Lung (tissue), 12 donors: ENCODE data around the gene ARL4A. TPM values are rescaled to one million over a fixed set of nuclear protein-coding genes. Genes with fewer than 3 reads are reported as not detected.

Experiments used
- ATAC-seq: fragments of 200-7000 bp; cut with Tn5 transposase; one replicate; pipeline ENCODE4 v1.9.1; 2020; ENCODE audit warnings: moderate number of reproducible peaks; ENCODE audit not compliant: insufficient read depth, low FRiP score
- DNase-seq, 3 donors: peaks; one replicate each; pipeline ENCODE4 v3.0.0-alpha.2; 2013 to 2017
- H3K27ac ChIP-seq, 2 donors: one replicate each; pipeline ENCODE4 v1.5.1; 2013; ENCODE audit warnings: mild to moderate bottlenecking in 2 of 2, moderate library complexity in 2 of 2, control low read depth in 1 of 2, inconsistent platforms in 1 of 2, low read depth in 1 of 2, low read length in 1 of 2
- H3K27me3 ChIP-seq, 3 donors: one replicate each; pipeline ENCODE4 v1.5.1; 2013; ENCODE audit warnings: low read length in 2 of 3; ENCODE audit not compliant: control insufficient read depth in 3 of 3, insufficient read depth in 3 of 3
- H3K36me3 ChIP-seq, 4 donors: one replicate each; pipeline ENCODE4 v1.5.1; 2013; ENCODE audit warnings: low read length in 4 of 4, mild to moderate bottlenecking in 1 of 4, moderate library complexity in 1 of 4; ENCODE audit not compliant: control insufficient read depth in 4 of 4, insufficient read depth in 4 of 4
- H3K4me1 ChIP-seq, 5 donors: one replicate each; pipeline ENCODE4 v1.5.1; 2013; ENCODE audit warnings: low read length in 5 of 5, mild to moderate bottlenecking in 2 of 5, moderate library complexity in 1 of 5; ENCODE audit not compliant: control insufficient read depth in 5 of 5, insufficient read depth in 5 of 5
- H3K4me3 ChIP-seq: one replicate; pipeline ENCODE4 v1.5.1; 2013; ENCODE audit warnings: mild to moderate bottlenecking, control low read depth, moderate library complexity
- H3K9ac ChIP-seq, 2 donors: one replicate each; pipeline ENCODE4 v1.5.1; 2013; ENCODE audit warnings: low read length in 2 of 2, control low read depth in 1 of 2; ENCODE audit not compliant: insufficient read depth in 1 of 2
- H3K9me3 ChIP-seq, 4 donors: one replicate each; pipeline ENCODE4 v1.5.1; 2013; ENCODE audit warnings: low read length in 3 of 4, mild to moderate bottlenecking in 1 of 4, moderate library complexity in 1 of 4; ENCODE audit not compliant: control insufficient read depth in 4 of 4, insufficient read depth in 3 of 4
- CTCF ChIP-seq: IDR thresholded peaks from 2 replicates; pipeline ENCODE4 v1.5.1; 2012; ENCODE audit warnings: mild to moderate bottlenecking; ENCODE audit errors: control extremely low read depth, extremely low read depth
- WGBS, 2 donors: extraction: QIAGEN DNeasy Blood & Tissue Kit; methylation state at CpG; one replicate each; pipeline ENCODE4 v1.1.7; 2013; 5-methylcytosine and 5-hydroxymethylcytosine counted together
- polyA plus RNA-seq, 2 donors: library from polyadenylated mRNA; stranded (reverse); fragments of 200-250 nt; gene quantifications; one replicate each; pipeline ENCODE4 v1.2.1, GENCODE V29; 2013
- total RNA-seq, 2 donors: library from RNA; depleted of rRNA in 1 of 2; stranded (reverse); fragments of >200 nt in 1 of 2; gene quantifications; one replicate each; pipeline ENCODE4 v1.2.1, GENCODE V29; 2014 to 2021
- donor health status: control.
- donor health status: control.
- donor health status: Bipolar disorder and iron deficiency.
- donor health status: healthy.
- donor health status: DM: yes; HTN: yes; CAD: no.

ARL4A gene
- total and polyA plus RNA-seq, 4 donors, result 21.4 to 34.8 (median 33.0) TPM

DNA sequence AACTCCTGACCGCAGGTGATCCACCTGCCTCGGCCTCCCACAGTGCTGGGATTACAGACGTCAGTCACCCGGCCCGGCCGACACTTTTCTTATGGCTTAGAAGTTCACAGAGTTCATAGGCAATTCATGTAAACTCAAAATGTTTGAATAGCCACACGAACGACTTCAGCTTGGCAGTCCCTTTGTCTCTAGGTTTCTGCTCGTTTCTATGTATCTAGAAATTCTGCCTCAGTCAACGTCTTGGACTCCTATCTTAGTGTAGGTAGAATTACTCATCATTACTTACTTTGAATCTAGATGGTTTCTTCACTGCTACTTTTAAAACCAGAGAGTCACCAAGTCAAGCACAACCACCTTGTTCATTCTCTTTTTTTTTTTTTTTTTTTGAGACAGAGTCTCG lies 23.7 kb downstream of the ARL4A start:
- Histone ChIP-seq H3K27ac (no peak overlapping the region), H3K9ac (no peak overlapping the region), H3K4me3 (no peak overlapping the region), H3K36me3 (no peaks in the 10 kb centered on the region), H3K27me3 (no peaks in the 10 kb centered on the region), H3K4me1 (peaks cover 2 to 9% (median 3%) of the 10 kb centered on the region in 5 donors), H3K9me3 (no peaks in the 10 kb centered on the region)
- ATAC-seq (no peak), DNase-seq (no peak)
- 76 to 94% methylated on average over 10 to 11 of the region's 11 CpGs for WGBS, 2 donors
- TF ChIP-seq CTCF, result no peak

- no peak for ATAC-seq
- no peaks in the 10 kb centered on the region for H3K9me3 ChIP-seq
- no peak for DNase-seq
- H3K9ac ChIP-seq, result no peak overlapping the region
- no peak overlapping the region for H3K4me3 ChIP-seq
- peaks cover 5 to 13% (median 5%) of the 10 kb centered on the region in 5 donors for H3K4me1 ChIP-seq
- no peaks in the 10 kb centered on the region for H3K27me3 ChIP-seq
- no peak overlapping the region for H3K27ac ChIP-seq
- H3K36me3 ChIP-seq, result no peaks in the 10 kb centered on the region
- 30 to 61% methylated on average over 2 of the region's 2 CpGs for WGBS, 2 donors
- no peak for TF ChIP-seq CTCF
Measured at GRCh38 chr7:12712236-12712635, 24.8 kb downstream of the ARL4A start.

GRCh38 chr7:12713625-12714378 lies 26.4 kb downstream of the ARL4A start:
- H3K4me1 ChIP-seq, result peaks cover 5 to 16% (median 5%) of the 10 kb centered on the region in 5 donors
- no peak overlapping the region for H3K9ac ChIP-seq
- H3K27ac ChIP-seq, result no peak overlapping the region
- H3K9me3 ChIP-seq, result no peaks in the 10 kb centered on the region
- 92 to 100% methylated on average over 1 of the region's 1 CpG for WGBS, 2 donors
- no peak for TF ChIP-seq CTCF
- no peaks in the 10 kb centered on the region for H3K27me3 ChIP-seq
- no peak overlapping the region for H3K4me3 ChIP-seq
- ATAC-seq, result no peak
- H3K36me3 ChIP-seq, result no peaks in the 10 kb centered on the region
- DNase-seq, result no peak

- ATAC-seq, result no peak
- H3K4me1 ChIP-seq, result peaks cover 6 to 21% (median 8%) of the 10 kb centered on the region in 5 donors
- H3K4me3 ChIP-seq, result no peak overlapping the region
- 93 to 95% methylated on average over 1 of the region's 1 CpG for WGBS, 2 donors
- no peaks in the 10 kb centered on the region for H3K9me3 ChIP-seq
- H3K27me3 ChIP-seq, result no peaks in the 10 kb centered on the region
- H3K27ac ChIP-seq, result no peak overlapping the region
- no peak for TF ChIP-seq CTCF
- DNase-seq, result no peak
- no peak overlapping the region for H3K9ac ChIP-seq
- no peaks in the 10 kb centered on the region for H3K36me3 ChIP-seq
Measured at GRCh38 chr7:12714379-12714737, 26.9 kb downstream of the ARL4A start.
